H1 (cell line): ENCODE measurements around the gene PAK2. TPM values are rescaled to one million over a fixed set of nuclear protein-coding genes. Genes with fewer than 3 reads are reported as not detected.
"Not testable (repeated sequence)": the region's sequence is repeated elsewhere in the genome, so short reads cannot be mapped to it uniquely, and the experiment has no call there.

ENCODE experiments used
- CTCF ChIA-PET: fragments of 300-600 bp; sonication (Branson Sonifier 250); formaldehyde crosslinking; loops from one replicate; lab custom pipeline; 2021; ENCODE audit not compliant: partially characterized antibody; lab: Charles Lee
- POLR2A ChIA-PET: fragments of 300-600 bp; sonication (Branson Sonifier 250); formaldehyde crosslinking; loops from one replicate; lab custom pipeline; 2021; ENCODE audit warnings: inconsistent platforms; ENCODE audit not compliant: partially characterized antibody; lab: Charles Lee
- DNase-seq, 2 experiments: peaks; one replicate each; pipeline versions ENCODE4 v3.0.0 to v3.0.0-alpha.2; 2010 to 2022; ENCODE audit warnings: low spot score in 2 of 2, low read depth in 1 of 2, mixed read lengths in 1 of 2
- FAIRE-seq: peaks from 2 replicates; lab custom pipeline; 2011; peaks lifted over from hg19 to GRCh38; lab: Jason Lieb, UNC
- H2AFZ ChIP-seq: 2 replicates; pipeline ENCODE4 v1.8.1; 2012; ENCODE audit warnings: low read length, inconsistent platforms
- H2AK5ac ChIP-seq: 2 replicates; pipeline ENCODE4 v1.6.1; 2013; ENCODE audit warnings: low read depth, low read length
- H2BK120ac ChIP-seq: replicated peaks from 2 replicates; pipeline ENCODE3; 2013; ENCODE audit warnings: low read depth, low read length, inconsistent platforms
- H2BK12ac ChIP-seq: 2 replicates; pipeline ENCODE4 v1.6.1; 2013; ENCODE audit warnings: low read depth, low read length
- H2BK15ac ChIP-seq: 2 replicates; pipeline ENCODE4 v1.6.1; 2013; ENCODE audit warnings: low read length
- H2BK20ac ChIP-seq: 2 replicates; pipeline ENCODE4 v1.6.1; 2013; ENCODE audit warnings: low read length
- H2BK5ac ChIP-seq: 2 replicates; pipeline ENCODE4 v1.6.1; 2013; ENCODE audit warnings: low read depth, low read length
- H3K14ac ChIP-seq: 2 replicates; pipeline ENCODE4 v1.6.1; 2013; ENCODE audit warnings: inconsistent platforms; ENCODE audit not compliant: insufficient read length
- H3K18ac ChIP-seq: 2 replicates; pipeline ENCODE4 v1.6.1; 2013; ENCODE audit warnings: low read length; ENCODE audit errors: extremely low read depth
- H3K23ac ChIP-seq: 2 replicates; pipeline ENCODE4 v1.6.1; 2013; ENCODE audit warnings: inconsistent platforms; ENCODE audit not compliant: insufficient read length
- H3K23me2 ChIP-seq: 2 replicates; pipeline ENCODE4 v1.6.1; 2013; ENCODE audit warnings: low read depth, low read length
- H3K27ac ChIP-seq: 2 replicates; pipeline ENCODE4 v1.6.1; 2011; ENCODE audit warnings: low read depth, low read length, inconsistent platforms
- H3K27me3 ChIP-seq, 4 experiments: replicated peaks in 1 of 4; 1 replicate in 1 of 4; 2 replicates in 3 of 4; pipeline versions ENCODE4 v1.6.1 to v1.8.1; 2011 to 2013; ENCODE audit warnings: low read length in 3 of 4, mild to moderate bottlenecking in 3 of 4, inconsistent platforms in 2 of 4, mixed read lengths in 2 of 4, moderate library complexity in 1 of 4; ENCODE audit not compliant: control insufficient read depth in 3 of 4, insufficient read depth in 3 of 4; ENCODE audit errors: extremely low read depth in 1 of 4
- H3K36me3 ChIP-seq, 4 experiments: 2 replicates each; pipeline versions ENCODE4 v1.6.1 to v1.8.1; 2011 to 2013; ENCODE audit warnings: mild to moderate bottlenecking in 4 of 4, low read length in 3 of 4, moderate library complexity in 2 of 4, control low read depth in 1 of 4, inconsistent platforms in 1 of 4; ENCODE audit not compliant: insufficient read depth in 4 of 4, control insufficient read depth in 2 of 4
- H3K4ac ChIP-seq: replicated peaks from 2 replicates; pipeline ENCODE3; 2013; ENCODE audit warnings: low read length, low read depth, mixed read lengths, inconsistent platforms; ENCODE audit not compliant: insufficient read length
- H3K4me1 ChIP-seq, 4 experiments: replicated peaks in 1 of 4; 1 replicate in 1 of 4; 2 replicates in 3 of 4; pipeline versions ENCODE4 v1.6.1 to v1.8.1; 2011 to 2013; ENCODE audit warnings: low read length in 3 of 4, inconsistent platforms in 2 of 4, mixed read lengths in 1 of 4; ENCODE audit not compliant: insufficient read depth in 4 of 4, control insufficient read depth in 3 of 4
- H3K4me2 ChIP-seq, 2 experiments: 2 replicates each; pipeline versions ENCODE4 v1.6.1 to v1.8.1; 2011 to 2013; ENCODE audit warnings: low read depth in 2 of 2, low read length in 2 of 2, control low read depth in 1 of 2, inconsistent platforms in 1 of 2, mild to moderate bottlenecking in 1 of 2; ENCODE audit not compliant: insufficient read depth in 1 of 2
- H3K4me3 ChIP-seq, 4 experiments: fragments of 200-600, 300-600 bp in 1 of 4; sonication (generic), shearing (Covaris generic), sonication (Bioruptor Twin) in 1 of 4; 2 replicates each; pipeline versions ENCODE4 v1.5.1 to v1.8.1; 2011 to 2016; ENCODE audit warnings: low read length in 4 of 4, low read depth in 3 of 4, control low read depth in 2 of 4, inconsistent platforms in 2 of 4, mild to moderate bottlenecking in 2 of 4, mixed read lengths in 1 of 4, moderate library complexity in 1 of 4; ENCODE audit not compliant: insufficient read depth in 2 of 4; ENCODE audit errors: extremely low read depth in 1 of 4
- H3K56ac ChIP-seq: replicated peaks from 2 replicates; pipeline ENCODE3; 2013; ENCODE audit warnings: low read depth, mild to moderate bottlenecking, mixed read lengths, low read length, inconsistent platforms; ENCODE audit not compliant: insufficient read length
- H3K79me1 ChIP-seq: 2 replicates; pipeline ENCODE4 v1.6.1; 2013; ENCODE audit warnings: low read depth, low read length, control low read depth
- H3K79me2 ChIP-seq, 2 experiments: 2 replicates each; pipeline versions ENCODE4 v1.6.1 to v1.8.1; 2012 to 2013; ENCODE audit warnings: low read length in 2 of 2, mild to moderate bottlenecking in 2 of 2, inconsistent platforms in 1 of 2; ENCODE audit not compliant: insufficient read depth in 2 of 2, control insufficient read depth in 1 of 2
- H3K9ac ChIP-seq, 4 experiments: replicated peaks in 1 of 4; 1 replicate in 1 of 4; 2 replicates in 3 of 4; pipeline versions ENCODE4 v1.6.1 to v1.8.1; 2011 to 2013; ENCODE audit warnings: low read depth in 3 of 4, low read length in 3 of 4, control low read depth in 2 of 4, mild to moderate bottlenecking in 2 of 4, moderate library complexity in 2 of 4, inconsistent platforms in 1 of 4; ENCODE audit errors: extremely low read depth in 1 of 4
- H3K9me3 ChIP-seq, 2 experiments: 2 replicates each; pipeline versions ENCODE4 v1.6.1 to v1.8.1; 2012 to 2013; ENCODE audit warnings: mild to moderate bottlenecking in 2 of 2, moderate library complexity in 2 of 2, control low read depth in 1 of 2, inconsistent platforms in 1 of 2, low read depth in 1 of 2, low read length in 1 of 2, mixed read lengths in 1 of 2; ENCODE audit not compliant: insufficient read depth in 2 of 2
- H4K20me1 ChIP-seq, 2 experiments: replicated peaks in 1 of 2; 2 replicates each; pipeline versions ENCODE3 to v1.8.1; 2011 to 2013; ENCODE audit warnings: inconsistent platforms in 2 of 2, low read length in 2 of 2, mild to moderate bottlenecking in 1 of 2; ENCODE audit not compliant: insufficient read depth in 2 of 2, control insufficient read depth in 1 of 2
- H4K5ac ChIP-seq: 2 replicates; pipeline ENCODE4 v1.6.1; 2013; ENCODE audit warnings: low read length, low read depth, mixed read lengths, inconsistent platforms; ENCODE audit not compliant: insufficient read length
- H4K8ac ChIP-seq: 2 replicates; pipeline ENCODE4 v1.8.0; 2013; ENCODE audit warnings: mild to moderate bottlenecking, moderate library complexity, low read length, inconsistent platforms; ENCODE audit not compliant: insufficient read depth; ENCODE audit errors: extremely low read depth
- H4K91ac ChIP-seq: replicated peaks from 2 replicates; pipeline ENCODE3; 2013; ENCODE audit warnings: low read length, mixed read lengths, inconsistent platforms; ENCODE audit not compliant: insufficient read length
- CHD1 ChIP-seq: IDR thresholded peaks from 2 replicates; pipeline ENCODE4 v1.6.1; 2012; ENCODE audit warnings: low read depth, low read length, improper control_type of control experiment
- WGBS, 2 experiments: shearing (Covaris generic) in 1 of 2; methylation state at CpG; one replicate each; pipeline versions ENCODE4 v1.1.6 to v1.1.7; 2013 to 2015; ENCODE audit warnings: low lambda C conversion rate in 2 of 2, mixed read lengths in 2 of 2, inconsistent platforms in 1 of 2, low coverage in 1 of 2, missing lambda C conversion rate in 1 of 2; ENCODE audit not compliant: insufficient replicate concordance in 2 of 2, insufficient coverage in 1 of 2, insufficient read length in 1 of 2; ENCODE audit errors: extremely low coverage in 1 of 2, missing lambda C conversion rate in 1 of 2; 5-methylcytosine and 5-hydroxymethylcytosine counted together
- polyA plus RNA-seq, 7 experiments: library from polyadenylated mRNA; depleted of rRNA in 3 of 7; stranded (reverse) in 5 of 7; unstranded in 2 of 7; fragments of >200 nt in 5 of 7; fragments of 200-250 nt in 2 of 7; gene quantifications; 1 replicate in 5 of 7; 2 replicates in 1 of 7; 4 replicates in 1 of 7; pipeline versions ENCODE4 v1.2.1 to v1.2.3, GENCODE V29; 2011 to 2013; ENCODE audit warnings: missing spikeins in 2 of 7, mixed read lengths in 2 of 7
- total RNA-seq: library from RNA; stranded (reverse); fragmentation: NEBNext Ultra II Directional; extraction: Animal tissue kit (Norgen Biotek cat#: 25700); gene quantifications from 2 replicates; pipeline ENCODE4 v1.2.1, GENCODE V29; 2021

Gene PAK2
- total and polyA plus RNA-seq, 2 of the 8 experiments (the other 6 are each of a cell fraction or from before 2014, with no cell fraction given): 13.1 to 60.5 TPM

DNA sequence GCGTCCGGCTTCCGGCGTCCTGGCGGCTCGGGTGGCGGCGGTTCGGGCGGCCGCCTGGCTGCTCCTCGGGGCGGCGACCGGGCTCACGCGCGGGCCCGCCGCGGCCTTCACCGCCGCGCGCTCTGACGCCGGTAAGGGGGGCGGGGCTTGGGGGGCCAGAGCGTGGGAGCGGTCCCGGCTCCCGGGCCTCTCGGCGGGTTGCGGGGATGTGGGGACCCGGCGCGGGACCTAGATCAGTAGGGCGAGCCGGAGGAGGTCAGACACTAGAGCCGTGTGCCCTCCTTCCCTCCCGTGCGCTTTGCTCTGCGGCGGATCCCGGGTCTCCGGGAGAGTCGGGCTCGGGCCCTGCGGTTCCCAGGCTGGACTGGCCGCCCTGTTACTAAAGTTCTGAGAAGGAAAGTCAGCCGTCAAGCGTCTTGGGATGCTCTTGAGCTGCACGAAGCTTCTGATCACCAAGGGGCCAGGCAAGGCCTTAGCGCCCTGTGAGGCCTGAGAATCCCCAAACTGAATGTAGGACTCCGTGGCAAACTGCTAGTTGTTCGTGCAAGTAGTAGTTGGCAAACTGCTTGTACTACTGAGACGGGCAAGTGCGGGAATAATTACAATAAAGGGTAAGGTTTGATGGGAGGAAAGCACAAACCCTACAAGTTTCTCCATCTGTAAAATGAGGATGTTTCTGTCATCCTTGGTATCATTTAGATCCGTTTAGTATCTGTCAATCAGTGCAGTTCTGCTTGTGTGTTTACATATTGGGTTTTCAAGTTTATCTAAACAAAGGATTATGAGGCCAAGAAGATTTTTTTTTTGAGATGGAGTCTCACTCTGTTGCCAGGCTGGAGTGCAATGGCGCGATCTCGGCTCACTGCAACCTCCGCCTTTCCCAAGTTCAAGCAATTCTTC, 26.9 kb upstream of the PAK2 start (continued):
- no peak for TF ChIP-seq CHD1

DNA sequence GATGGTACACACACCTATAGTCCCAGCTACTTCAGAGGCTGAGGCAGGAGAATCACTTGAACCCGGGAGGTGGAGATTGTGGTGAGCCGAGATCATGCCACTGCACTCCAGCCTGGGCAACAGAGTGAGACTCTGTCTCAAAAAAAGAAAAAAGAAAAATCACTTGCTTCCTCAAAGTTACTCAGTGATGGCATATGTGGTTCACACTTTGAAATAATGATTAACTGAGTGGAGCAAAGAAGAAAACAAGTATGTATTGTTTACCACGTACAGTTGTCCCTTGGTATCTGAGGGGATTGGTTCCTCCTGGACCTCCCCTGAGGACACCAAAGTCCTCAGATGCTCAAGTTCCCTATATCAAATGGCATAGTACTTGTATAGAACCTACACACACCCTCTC, 22.5 kb upstream of the PAK2 start:
- H3K9me3 ChIP-seq, H3K56ac ChIP-seq, H3K23ac ChIP-seq, DNase-seq, POLR2A ChIA-PET, H3K27ac ChIP-seq, H3K23me2 ChIP-seq, H3K79me1 ChIP-seq, H3K9ac ChIP-seq, H3K79me2 ChIP-seq, H2BK20ac ChIP-seq, H4K20me1 ChIP-seq, H4K91ac ChIP-seq, H3K18ac ChIP-seq, H2BK15ac ChIP-seq, H2BK5ac ChIP-seq, H2BK12ac ChIP-seq, H3K4me2 ChIP-seq, H3K14ac ChIP-seq, H3K27me3 ChIP-seq, H3K4ac ChIP-seq, H3K36me3 ChIP-seq, H2AK5ac ChIP-seq, H4K5ac ChIP-seq, H4K8ac ChIP-seq, FAIRE-seq, H3K4me3 ChIP-seq, H2BK120ac ChIP-seq, H2AFZ ChIP-seq, H3K4me1 ChIP-seq: not testable (repeated sequence)
- WGBS, 2 experiments: 97% methylated on average over 3 of the region's 3 CpGs; no CpG with 5 or more reads in 1 of the 2 experiments
- CTCF ChIA-PET: interaction anchor here (0.6 to 1.2 kb wide), 2 partner anchors 43 to 77 kb away, joined by 3 read pairs; no protein-coding TSS in a partner anchor
